Small intestine (tissue), 4 donors: ENCODE data around the gene DYNC2LI1. TPM values are rescaled to one million over a fixed set of nuclear protein-coding genes. Genes with fewer than 3 reads are reported as not detected.

Experiments
- polyA plus RNA-seq, 4 donors: library from polyadenylated mRNA; stranded (reverse) in 3 of 4; unstranded in 1 of 4; fragments of 200-250 nt in 3 of 4; fragments of 120-200 nt in 1 of 4; gene quantifications; one replicate each; pipeline versions ENCODE4 v1.2.1 to v1.2.3, GENCODE V29; 2013
- donor health status: healthy with polysubstance abuse.
- donor health status: Bipolar disorder and iron deficiency.
- donor health status: healthy.

DYNC2LI1 gene
- polyA plus RNA-seq, 4 donors = 21.8 to 68.6 (median 48.1) TPM

Other genes starting within 250 kb of the DYNC2LI1 start
- 10 to 100 TPM in 3 of 4 donors, 1 to 10 TPM in 1; 6.3 to 13.5 (median 12.7) TPM for gene THADA, start 178.0 kb upstream of the DYNC2LI1 start, polyA plus RNA-seq
- 1 to 10 TPM; 1.1 to 9.7 (median 1.5) TPM for gene PLEKHH2, start 136.8 kb upstream of the DYNC2LI1 start, polyA plus RNA-seq
- under 1 TPM in 2 of 4 donors, not detected in 2; 0.37 to 0.68 TPM for gene C1GALT1C1L, start 97.6 kb upstream of the DYNC2LI1 start, polyA plus RNA-seq
- 100 to 1,000 TPM in 2 of 4 donors, 10 to 100 TPM in 1, 1 to 10 TPM in 1; 2.3 to 242 (median 126) TPM for gene ABCG5, start 64.8 kb downstream of the DYNC2LI1 start, polyA plus RNA-seq
- gene ABCG8, start 64.9 kb downstream of the DYNC2LI1 start, polyA plus RNA-seq = 10 to 100 TPM; 10.5 to 38.9 (median 24.7) TPM
- 10 to 100 TPM; 19.5 to 88.0 (median 41.1) TPM for gene LRPPRC, start 221.9 kb downstream of the DYNC2LI1 start, polyA plus RNA-seq